NCI-H128 (cell line): Measurements from ENCODE around the gene KCNJ18.
"Not testable (repeated sequence)": the region's sequence is repeated elsewhere in the genome, so short reads cannot be mapped to it uniquely, and the experiment has no call there.

ENCODE experiments used
- DNase-seq: peaks from one replicate; lab custom pipeline; 2025; ENCODE audit not compliant: unreplicated experiment; lab: John Stamatoyannopoulos, UW

Gene KCNJ18

DNA sequence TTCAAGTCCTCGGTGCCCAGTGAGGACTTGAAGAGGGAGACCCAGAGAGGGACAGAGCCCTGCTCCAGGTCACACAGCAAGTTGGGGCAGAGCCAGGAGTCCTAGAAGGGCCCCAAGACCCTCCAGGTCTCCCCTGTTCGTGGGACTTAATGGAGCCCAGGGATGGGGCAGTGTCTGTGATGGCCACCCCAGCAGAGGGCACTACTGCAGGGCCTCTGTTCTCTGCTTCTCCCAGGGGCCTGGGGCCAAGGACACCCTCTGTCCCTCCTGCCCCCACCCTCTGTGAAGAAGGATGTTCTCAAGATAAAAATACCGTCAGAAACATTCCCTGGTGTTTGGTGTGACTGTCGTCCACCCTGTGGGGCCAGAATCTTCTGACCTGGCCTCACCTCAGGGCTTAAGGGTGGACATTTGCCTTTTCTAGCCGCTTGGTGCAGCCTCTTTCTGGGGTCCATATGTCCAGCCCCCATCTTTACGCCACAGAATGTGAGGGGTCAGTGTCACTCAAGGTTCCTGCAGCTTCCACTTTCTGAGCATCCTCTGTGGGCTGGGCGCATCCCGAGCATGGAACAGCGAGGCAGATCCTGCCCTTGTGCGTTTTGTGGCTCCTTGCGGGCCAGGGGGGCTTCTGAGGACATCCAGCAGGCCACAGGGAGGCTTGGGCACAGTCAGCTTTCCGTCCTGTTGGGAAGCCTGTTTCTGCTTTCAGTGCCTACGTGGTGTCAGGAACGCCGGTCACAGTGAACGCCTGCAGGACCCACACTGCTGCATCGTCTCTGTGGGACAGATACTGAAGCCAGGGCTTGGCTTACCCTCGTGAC, at the start of gene KCNJ18:
TSS of gene KCNJ18 (plus strand) at position 641 of the 821 bp plus-strand sequence. CDS start 10,264 bp downstream, outside the sequence.
- not testable (repeated sequence) for DNase-seq

DNA sequence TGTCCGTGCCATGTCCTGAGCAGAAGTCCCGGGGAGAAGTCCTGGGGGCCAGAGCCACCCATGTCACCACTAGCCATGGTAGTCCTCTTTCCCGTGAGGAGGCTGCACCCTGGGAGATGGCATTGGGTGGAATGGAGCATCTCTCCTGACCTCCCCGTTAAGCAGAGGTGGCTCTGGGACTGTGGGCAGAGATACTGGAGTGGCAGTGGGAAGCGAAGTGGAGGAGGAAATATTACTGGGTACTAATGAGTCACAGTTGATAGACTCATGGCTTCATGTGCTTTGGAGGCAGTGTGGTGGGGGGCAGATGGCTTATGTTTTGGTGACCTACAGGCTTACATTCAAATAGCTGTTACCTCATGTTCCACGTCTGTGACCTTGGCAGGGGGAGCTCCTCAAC, 44.2 kb upstream of the KCNJ18 start:
- not testable (repeated sequence) for DNase-seq

DNA sequence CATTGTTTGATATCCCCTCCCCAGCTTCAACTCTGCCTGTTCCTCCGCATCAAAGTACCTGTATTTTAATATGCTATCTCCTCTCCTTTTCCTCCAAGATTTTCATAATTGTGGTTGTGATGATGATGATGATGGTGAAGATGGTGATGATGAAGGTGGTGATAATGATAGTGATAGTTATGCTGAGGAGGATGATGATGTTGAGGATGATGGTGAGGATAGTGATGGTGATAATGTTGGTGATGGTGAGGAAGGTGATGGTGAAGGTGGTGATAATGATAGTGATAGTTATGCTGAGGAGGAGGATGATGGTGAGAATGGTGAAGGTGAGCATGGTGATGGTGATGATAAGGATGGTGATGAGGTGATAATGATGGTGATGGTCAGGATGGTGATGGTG, 42.3 kb upstream of the KCNJ18 start:
- not testable (repeated sequence) for DNase-seq

- not testable (repeated sequence) for DNase-seq
Observed at GRCh38 chr17:21652049-21652448, 40.3 kb upstream of the KCNJ18 start.

DNA sequence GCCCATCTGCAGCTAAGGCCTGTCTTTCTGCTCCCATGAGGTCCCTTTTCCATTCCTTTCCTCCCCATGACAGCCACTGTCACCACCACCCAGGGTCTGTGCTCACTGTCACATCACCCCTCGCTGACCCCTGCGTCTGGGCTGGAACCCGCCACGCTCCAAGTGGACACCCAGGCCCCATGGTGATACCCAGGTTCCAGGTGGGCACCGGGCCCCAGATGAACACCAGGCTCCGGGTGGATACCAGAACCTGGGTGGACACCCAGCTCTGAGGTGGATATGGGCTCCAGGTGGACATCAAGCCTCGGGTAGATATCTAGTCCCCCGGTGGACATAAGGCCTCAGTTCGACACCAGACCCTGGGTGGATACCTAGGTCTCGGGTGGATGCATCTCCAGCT, 39.1 kb upstream of the KCNJ18 start:
- not testable (repeated sequence) for DNase-seq

GRCh38 chr17:21656518-21657309, 35.6 kb upstream of the KCNJ18 start:
- not testable (repeated sequence) for DNase-seq

DNA sequence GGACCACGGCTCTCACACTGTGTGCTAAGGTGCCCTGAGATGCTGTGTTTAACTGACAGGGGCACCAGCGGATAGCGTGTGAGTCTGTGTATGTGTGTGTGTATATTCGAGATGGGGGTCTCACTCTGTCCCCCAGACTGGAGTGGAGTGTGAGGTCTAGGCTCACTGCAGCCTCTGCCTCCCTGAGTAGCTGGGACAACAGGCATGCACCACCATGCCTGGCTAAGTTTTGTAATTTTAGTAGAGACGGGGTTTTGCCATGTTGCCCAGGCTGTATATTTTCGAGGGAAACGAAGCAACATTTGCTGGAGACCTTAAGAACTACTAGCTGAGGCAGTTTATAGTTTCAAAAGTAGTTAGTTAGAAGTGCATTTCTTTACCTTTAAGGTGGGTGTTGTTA, 32.7 kb upstream of the KCNJ18 start:
- DNase-seq, result not testable (repeated sequence)

DNA sequence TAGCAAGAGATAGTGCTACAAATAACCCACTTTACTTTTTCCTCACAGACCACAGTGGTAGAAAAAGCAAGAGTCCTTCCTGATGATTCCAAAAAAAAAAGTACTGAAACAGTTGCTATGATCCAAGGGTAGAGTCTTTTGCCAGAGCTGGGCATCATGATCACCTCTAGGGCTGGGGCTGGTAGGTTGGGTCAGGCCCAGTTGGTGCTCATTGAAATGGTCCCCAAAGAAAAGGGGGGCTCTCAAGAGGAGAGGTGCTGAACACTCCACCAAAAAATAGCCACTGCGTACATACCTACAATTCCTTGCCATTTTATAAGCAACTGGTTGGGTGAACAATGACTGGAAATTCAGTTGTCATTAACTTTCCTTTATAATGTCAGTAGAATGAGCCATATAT, 30.9 kb upstream of the KCNJ18 start:
- not testable (repeated sequence) for DNase-seq

GRCh38 chr17:21663166-21663565, 29.2 kb upstream of the KCNJ18 start:
- DNase-seq, result not testable (repeated sequence)

DNA sequence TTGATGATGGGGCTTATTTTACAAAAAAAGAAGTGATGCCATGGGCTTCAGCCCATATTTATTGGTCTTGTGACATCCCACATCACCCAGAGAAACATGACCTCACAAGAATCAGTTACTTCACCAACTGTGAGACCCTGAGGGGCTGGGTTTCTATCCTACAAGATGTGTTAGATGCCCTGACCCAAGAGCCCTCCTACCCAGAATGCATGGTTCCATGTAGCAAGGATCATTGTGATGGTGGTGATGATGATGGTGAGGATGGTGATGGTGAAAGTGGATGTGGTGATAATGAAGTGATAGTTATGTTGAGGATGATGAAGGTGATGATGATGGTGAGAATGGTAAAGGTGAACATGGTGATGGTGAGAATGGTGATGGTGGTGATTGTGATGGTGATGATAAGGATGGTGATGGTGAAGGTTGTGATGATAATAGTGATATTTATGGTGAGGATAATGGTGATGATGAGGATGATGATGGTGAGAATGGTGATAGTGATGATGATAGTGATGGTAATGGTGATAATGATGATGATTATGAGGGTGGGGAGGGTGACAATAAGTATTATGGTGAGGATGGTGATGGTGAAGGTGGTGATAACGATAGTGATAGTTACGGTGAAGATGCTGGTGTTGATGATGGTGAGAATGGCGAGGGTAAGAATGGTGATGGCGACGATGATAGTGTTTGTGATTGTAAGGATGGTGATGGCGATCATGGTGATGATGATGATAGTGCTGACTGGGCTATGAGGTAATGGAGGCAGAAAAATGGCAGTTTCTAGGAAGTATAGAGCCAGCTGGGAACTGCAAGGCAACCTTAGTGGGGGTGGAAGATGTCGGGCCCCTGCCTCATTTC, 28.5 kb upstream of the KCNJ18 start:
- DNase-seq, result not testable (repeated sequence)

DNA sequence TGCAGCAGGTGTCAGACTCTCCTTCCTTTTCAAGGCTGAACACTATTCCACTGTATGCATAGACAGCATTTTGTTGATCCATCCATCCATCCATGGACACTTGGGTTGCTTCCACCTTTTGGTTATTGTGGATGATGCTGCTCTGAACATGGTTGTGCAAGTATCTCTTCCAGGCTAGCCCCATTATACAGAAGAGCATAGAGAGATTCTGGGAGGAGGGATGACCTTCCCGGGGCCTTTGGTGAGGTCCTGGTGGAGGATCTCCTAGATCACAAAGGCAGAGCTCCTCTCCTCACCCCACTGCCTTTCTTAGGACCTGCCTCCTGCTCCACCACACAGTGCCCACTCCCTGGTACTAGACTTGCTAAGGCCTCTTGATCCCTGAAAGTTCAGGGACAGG, 27.2 kb upstream of the KCNJ18 start:
- not testable (repeated sequence) for DNase-seq

DNA sequence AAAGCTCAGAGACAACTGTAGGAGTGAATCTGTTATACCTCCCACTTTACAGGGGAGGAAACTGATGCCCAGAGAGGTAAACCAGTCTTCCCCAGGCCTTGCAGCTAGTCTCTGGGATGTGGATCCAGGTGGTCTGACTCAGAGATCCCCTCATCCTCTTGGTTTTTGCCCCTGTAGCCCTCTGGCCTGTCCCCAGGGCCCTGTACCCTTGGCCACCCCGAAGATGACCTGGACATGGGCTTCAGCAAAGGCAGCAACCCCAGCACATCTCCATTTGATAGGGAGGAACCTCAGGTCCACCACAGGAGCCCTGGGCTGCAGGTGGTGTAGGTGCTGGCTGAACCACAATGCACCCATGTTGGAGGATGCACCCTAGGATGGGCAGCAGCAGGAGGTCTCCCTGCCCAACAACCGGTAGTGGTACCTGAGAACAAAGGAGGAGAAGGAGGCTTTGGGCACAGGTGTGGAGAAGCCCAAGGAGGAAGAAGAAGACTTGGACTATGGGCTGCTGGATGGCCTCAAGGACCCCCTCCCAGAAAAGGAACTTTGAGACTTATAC, 26.3 kb upstream of the KCNJ18 start:
- not testable (repeated sequence) for DNase-seq

DNA sequence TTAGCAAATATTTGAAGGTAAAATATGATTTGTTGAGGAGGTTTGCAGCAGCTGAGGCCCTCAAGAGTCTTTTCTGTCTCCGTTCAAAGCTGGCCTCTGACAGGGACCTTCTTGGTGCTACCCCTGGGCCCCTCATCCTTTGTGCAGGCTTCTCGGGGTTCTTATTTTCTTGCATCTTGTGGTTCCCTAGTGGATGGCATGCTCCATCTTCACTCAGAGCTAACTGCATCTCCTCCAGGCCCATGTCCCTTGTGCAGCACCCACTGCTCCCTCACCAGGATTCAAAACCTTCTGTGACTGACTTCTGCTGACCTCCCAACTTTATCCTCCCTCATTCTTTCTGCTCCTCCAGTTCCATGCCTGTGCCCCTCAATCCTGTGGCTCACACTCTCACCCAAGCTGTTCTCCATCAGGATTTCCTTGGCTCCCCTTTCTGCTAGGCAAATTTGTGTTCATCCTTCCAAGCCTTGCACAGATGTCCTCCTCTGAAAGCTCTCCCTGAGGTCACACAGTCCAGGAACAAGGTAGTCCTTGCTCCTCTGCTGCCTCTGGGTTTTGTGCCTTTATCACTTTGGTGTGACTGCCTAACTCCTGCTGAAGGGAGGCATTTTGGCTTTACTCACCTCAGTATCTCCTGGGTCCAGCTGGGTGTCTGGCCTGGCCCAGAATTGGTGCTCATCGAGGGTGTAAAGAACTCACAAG, 25.5 kb upstream of the KCNJ18 start:
- DNase-seq, result not testable (repeated sequence)

DNA sequence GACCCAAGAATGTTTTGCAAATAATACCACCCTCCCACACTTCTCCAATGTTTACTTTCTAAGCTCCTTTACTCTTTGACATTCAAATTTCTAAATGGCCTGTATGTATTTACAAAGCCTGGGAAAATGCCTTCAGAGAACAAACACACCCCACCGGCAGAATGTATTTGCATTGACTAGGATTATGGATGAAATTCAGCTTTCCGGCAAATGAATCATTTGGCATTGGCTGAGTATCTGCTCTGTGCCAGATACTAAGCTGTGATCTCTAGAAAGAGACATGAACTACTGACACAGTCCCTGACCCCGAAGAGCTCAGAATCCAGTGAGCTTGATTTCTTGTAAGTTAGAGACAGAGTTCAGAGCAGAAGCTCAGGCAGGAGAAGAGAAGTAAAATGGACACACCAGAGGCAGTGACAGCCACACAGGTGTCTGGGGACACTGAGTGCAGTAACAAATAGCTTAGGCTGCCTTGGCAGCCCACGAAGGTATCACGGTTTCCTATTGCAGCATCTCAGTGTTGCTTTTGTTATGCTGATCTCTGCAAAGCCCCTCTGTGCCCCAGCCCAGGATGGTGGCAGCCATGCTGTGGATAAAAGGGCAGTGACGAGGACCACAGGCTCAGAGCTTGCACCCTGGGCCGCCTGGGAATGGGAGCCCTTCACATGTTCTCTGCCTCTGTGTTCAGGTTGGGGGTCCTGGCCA, 24.8 kb upstream of the KCNJ18 start:
- DNase-seq, result not testable (repeated sequence)

DNA sequence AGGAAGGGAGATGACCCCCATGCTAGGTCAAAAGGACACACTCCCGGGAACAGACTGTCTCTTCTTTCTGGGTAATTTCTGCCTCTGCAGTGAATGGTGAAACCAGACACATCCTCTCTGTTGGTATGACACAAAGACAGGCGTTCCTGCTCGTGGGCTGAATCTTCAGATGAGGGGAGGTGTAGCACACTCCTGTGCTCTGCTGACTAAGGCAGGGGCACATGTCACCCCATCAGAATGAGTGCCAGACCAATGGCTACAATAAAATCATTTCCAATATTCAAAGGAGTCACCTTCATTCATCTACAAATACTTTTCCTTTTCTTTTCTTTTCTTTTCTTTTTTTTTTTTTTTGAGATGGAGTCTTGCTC, 24.2 kb upstream of the KCNJ18 start:
- not testable (repeated sequence) for DNase-seq

- not testable (repeated sequence) for DNase-seq
Observed at GRCh38 chr17:21668746-21669508, 23.4 kb upstream of the KCNJ18 start.

DNA sequence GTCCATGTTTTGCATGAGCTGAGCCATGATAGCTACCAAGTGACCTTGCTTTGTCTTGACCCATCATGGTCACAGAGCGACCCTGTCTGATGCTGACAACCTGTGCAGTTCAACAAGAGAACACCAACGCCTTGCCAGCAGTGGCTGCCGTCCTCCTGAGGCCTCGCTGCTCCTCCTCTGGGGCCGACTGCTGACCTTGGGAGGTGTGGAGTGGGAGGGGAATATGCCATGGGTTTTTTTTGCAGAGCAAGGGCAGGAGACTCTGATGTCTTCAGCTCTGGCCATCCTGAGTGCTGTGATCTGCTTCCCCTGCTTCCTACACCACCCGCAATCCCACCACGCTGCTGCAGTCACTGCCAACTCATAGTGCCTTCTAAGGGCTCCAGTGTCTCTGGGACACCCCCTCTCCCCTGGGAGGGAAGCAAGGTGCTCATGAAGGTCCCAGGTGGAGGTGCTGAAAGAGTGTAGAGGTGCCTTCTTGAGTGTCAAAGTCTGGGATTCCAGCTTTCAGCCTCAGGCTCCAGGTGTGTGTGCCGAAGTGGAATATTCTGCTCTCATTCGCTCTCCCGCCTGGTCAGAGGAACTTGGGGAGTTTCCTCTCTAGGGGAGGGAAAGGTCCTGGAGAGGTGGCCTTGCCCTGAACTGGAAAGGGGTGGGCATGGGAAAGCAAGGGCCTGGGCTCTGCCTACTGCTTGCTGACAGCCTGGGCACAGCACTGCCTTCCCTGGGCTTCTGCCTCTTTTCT, 22.5 kb upstream of the KCNJ18 start:
- not testable (repeated sequence) for DNase-seq
